OCI-LY7 (cell line): ENCODE data around the gene TULP1.

Experiments
- EZH2phosphoT487 ChIP-seq: fragments of 200-600 bp; sonication (generic); IDR thresholded peaks from 2 replicates; pipeline ENCODE4 v1.6.1; 2018; ENCODE audit warnings: low read depth, borderline replicate concordance, mild to moderate bottlenecking, mixed run types, antibody characterized with exemption, low read length, moderate library complexity, mixed read lengths
- TF ChIP-seq, protein P1 (sequence below): fragments of 200-600 bp; sonication (generic); conservative IDR thresholded peaks from 2 replicates; pipeline ENCODE4 v1.5.1; 2014; ENCODE audit warnings: mild to moderate bottlenecking, antibody characterized with exemption, low read length, moderate library complexity, mixed read lengths

- TF ChIP-seq, protein P1, sequence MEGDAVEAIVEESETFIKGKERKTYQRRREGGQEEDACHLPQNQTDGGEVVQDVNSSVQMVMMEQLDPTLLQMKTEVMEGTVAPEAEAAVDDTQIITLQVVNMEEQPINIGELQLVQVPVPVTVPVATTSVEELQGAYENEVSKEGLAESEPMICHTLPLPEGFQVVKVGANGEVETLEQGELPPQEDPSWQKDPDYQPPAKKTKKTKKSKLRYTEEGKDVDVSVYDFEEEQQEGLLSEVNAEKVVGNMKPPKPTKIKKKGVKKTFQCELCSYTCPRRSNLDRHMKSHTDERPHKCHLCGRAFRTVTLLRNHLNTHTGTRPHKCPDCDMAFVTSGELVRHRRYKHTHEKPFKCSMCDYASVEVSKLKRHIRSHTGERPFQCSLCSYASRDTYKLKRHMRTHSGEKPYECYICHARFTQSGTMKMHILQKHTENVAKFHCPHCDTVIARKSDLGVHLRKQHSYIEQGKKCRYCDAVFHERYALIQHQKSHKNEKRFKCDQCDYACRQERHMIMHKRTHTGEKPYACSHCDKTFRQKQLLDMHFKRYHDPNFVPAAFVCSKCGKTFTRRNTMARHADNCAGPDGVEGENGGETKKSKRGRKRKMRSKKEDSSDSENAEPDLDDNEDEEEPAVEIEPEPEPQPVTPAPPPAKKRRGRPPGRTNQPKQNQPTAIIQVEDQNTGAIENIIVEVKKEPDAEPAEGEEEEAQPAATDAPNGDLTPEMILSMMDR = no peak
- TF ChIP-seq EZH2phosphoT487 = no peak
Observed at GRCh38 chr6:35454391-35455110, 58.1 kb downstream of the TULP1 start.
